Measurements from ENCODE around the gene EVX2.

Gene EVX2

GRCh38 chr2:176122052-176122682, 38.4 kb upstream of the EVX2 start:
- DNase-seq, result no peak

DNA sequence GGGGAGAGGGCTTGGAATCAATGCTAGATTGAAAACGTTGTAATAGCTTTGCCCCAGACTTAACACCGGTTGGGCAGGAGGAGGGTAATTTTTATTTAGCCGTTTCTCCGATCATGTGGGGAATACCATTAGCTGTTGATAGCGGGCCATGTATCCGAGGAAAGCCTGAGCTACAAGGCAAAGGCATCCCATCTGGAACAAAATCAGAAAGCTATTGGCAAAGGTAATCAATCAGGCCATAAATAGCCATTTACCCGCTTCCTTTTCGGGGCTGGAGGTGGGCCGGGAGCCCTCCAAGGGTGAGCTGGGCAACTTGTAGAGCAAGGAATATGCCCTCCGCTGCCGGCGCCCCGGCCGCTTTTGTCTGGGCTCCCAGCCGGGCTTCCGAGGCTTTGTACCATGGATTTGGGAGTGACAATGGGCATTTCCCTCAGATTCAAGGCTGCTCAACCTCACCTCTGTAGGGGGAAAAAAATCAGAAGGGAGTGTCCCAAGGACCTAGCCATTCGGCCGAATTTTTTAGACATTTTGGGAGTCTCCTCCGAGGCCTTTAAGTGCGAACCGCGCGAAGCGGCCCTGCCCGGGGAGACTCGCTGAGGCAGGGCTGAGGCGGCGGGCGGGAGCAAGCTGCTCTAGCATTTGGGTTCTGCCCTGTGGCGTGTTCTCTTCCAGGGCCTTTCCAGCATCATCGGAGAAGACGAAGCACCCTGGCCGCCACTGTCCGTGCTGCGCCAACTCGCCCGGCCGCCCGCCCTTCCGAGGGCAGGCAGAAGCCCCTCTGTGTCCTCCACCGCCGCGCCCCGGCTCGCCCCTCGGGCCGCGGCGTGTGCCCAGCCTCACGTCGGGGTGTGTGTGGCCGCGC, 37.7 kb upstream of the EVX2 start:
- DNase-seq, result no peak

DNA sequence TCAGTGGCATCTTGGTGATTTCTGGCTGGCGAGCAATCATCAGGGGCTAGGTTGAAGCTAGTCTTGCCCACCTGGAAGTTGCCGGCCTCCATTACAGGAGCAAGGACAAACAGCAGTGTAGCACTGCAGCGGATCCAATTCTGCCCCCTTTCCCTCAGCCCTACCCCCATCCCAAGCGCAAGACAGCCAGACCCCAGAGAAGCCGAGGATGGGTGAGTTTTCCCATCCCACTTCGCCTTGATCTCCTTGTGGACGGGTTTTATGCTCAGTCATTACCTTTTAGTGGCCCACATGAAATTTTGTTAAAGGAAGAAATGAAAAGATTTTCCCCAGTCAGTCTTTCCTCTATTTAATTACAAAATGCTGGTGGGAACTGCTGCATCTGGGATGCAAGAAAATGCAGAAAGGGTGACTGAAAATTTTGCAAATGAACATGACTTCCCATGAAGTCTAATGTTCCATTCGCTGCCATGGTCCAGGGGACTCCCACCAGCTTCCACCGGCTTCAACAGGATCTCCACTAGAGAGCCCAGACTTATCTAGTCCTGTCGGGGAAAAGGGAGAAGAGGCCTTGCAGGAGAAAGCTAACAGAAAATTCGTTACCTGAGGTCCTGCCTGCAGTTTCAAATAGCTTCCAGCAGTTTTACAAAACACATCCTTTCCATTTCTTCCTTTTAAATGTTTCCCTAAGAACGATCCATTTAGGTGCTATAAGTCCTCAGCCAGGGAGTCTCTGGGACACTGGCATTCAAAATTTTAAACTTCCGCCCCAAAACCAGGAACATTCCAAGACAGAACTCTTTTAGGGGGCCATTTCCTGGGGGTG, 36.8 kb upstream of the EVX2 start:
- no peak for DNase-seq

- DNase-seq, result no peak
These were observed 35.0 kb upstream of the EVX2 start for GRCh38 chr2:176118601-176119339.

DNA sequence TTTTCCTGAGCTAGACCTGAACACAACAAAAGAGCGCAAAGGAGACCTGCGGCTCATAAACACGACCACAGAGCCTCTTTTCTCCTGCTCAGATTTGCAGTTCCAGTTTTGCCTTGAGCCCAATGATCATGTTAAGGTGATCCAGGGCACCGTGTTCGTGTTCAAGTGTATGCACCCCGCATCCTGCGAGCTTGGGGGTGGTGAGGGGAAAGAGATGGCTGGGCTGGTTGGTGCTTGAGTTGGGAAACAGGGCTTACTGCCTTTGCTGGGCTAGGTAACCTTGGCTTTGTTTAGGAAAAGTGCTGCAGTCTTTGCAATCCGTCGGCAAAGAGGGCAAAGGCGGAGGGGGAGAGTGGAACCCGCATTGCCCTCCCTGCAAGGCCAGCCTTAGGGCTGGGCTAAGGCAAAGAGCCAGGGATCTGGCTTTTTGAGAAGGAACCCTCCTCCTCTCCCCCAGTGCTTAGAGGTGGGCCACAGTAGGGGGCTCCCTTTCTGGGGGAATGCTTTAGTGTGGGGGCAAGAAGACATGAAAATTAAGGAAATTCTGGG, 34.1 kb upstream of the EVX2 start:
- DNase-seq, result no peak

DNA sequence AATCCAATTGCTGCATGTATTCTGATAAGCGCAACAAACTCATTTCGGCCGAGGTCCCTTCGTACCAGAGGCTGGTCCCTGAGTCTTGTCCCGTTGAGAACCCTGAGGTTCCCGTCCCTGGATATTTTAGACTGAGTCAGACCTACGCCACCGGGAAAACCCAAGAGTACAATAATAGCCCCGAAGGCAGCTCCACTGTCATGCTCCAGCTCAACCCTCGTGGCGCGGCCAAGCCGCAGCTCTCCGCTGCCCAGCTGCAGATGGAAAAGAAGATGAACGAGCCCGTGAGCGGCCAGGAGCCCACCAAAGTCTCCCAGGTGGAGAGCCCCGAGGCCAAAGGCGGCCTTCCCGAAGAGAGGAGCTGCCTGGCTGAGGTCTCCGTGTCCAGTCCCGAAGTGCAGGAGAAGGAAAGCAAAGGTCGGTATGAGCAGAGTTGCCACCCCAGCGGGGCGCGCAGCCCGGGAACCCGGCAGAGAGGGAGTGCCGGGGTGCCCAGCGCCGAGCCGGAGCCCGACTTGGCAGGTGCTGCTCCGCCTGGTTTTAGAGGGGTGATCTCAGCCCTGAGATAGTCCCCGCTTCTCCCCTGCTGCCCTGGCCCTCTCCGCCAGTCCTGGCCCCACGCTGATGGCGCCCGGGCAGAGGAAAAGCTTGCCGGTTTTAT, 33.5 kb upstream of the EVX2 start:
- no peak for DNase-seq

DNA sequence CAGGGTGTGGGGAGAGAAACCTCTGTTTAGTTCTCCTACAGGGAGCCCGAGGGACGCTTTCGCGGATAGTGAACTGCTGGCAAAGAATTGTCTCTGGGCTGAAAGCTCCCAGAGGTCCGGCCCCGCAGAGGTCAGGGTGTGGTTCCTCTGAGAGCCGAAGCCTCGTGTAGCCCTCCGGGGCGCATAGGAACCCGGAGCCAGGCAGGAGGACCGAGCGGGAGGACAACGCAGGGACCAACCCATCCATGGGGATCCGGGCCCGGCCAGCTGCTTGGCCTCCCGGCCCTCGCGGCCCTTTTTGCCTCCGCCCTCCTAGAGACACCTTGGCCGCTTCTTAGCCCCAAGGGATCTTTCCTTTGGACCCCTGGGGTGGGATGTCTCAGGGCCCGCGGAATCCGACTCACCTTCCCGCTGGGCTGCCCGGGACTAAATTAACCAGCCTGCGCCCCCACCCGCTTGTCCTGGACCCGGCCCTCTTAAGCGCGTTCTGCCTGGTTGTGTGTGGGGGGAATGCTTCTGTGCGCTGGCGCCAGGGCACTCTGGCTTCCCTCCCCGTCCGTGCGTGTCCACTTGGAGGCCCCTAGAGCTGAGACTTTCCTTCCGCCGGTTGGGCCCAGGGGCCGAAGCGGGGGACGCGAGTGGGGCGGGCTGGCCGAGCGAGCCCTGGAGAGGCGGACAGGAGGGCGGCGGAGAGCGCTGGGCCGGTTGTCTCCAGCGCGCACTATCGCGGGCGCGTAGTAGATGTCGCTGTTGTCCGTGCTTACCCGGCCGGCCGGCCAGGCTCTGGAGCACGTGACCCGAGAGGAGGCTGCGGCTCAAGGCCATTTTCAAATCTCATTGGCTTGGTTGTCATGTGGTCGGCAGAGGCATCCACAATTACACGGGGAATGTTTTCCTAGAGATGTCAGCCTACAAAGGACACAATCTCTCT, 32.4 kb upstream of the EVX2 start, which contains the start of gene HOXD10:
TSS of gene HOXD10 (plus strand) at position 896 of the 931 bp plus-strand sequence. CDS start 56 bp downstream, outside the sequence.
- DNase-seq, result no peak

GRCh38 chr2:176114930-176115625, 31.3 kb upstream of the EVX2 start:
- no peak for DNase-seq

- no peak for DNase-seq
These were observed 30.6 kb upstream of the EVX2 start for GRCh38 chr2:176114120-176114929.

DNA sequence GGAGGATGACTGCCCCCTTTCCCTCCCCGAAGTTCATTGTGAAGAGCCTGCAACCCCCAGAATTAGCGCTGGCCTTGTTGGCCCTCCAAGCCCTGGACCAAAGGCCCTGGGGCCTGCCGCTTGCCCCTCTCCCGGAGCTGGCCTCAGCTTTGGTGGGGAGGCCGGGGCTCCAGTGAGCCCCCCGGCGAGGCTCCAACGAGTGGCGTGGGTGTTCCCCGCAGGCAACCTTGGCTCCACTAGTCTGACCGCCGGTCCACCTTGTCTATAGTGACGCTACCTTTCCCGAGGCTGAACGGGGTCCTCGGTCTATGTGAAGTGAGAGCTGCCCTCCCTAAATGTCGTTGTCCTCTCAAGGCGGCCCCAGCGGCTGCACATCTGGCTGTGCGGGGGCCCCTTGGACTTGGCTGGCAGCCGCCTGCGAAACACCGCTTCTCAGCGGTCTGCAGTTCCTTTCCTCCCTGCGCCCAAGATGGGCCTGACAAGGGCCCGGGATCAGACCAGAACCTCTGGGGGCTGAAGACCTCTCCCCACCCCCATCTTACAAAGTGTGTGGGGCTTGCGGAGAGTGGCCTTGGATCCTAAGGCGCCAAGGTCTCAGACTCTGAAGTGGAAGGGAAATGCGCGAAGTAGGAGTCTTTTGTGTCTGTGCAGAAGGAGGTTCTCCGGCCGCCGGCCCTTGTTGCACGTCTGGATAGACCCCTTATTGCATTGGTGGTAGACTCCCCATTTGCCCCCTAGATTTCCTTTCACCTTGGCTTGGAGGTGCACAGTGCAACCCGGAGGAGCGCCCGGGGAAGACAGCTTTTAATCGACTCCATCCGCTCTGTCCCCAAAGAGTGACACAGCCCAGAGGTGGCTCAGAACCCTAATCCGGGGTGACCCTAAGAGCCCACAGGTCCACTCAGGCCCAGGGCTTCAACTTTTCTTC, 28.9 kb upstream of the EVX2 start:
- no peak for DNase-seq

DNA sequence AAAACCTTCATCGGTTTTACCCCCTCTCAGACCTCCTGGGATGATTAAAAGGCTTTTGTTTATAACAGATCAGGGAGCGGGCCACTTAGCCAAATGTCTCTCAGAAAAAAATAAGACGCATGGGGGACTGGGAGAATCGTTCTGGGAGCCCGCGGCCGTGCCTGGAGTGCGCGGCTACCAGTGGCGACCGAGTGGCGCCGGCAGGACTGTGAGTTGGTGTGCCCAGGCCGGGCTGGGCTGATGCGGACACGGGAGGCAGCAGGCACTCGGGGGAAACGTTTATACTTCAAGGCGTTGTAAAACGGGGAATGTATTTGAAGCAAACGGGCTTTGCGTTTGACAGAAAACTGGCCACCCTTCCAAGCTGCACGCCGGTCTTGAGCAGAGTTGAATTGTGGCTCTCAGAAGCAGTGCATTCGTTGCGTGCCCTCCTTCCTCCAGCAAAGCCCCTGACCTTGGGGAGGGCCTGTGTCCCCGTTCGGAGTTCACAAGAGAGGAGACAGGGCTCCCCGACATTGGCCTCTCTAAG, 28.1 kb upstream of the EVX2 start:
- DNase-seq, result no peak

GRCh38 chr2:176111309-176111663, 27.5 kb upstream of the EVX2 start:
- DNase-seq, result peak; percentile 39

- no peak for DNase-seq
These were observed 26.9 kb upstream of the EVX2 start for GRCh38 chr2:176110415-176111308.

- no peak for DNase-seq
These were observed 26.2 kb upstream of the EVX2 start for GRCh38 chr2:176109946-176110345.

DNA sequence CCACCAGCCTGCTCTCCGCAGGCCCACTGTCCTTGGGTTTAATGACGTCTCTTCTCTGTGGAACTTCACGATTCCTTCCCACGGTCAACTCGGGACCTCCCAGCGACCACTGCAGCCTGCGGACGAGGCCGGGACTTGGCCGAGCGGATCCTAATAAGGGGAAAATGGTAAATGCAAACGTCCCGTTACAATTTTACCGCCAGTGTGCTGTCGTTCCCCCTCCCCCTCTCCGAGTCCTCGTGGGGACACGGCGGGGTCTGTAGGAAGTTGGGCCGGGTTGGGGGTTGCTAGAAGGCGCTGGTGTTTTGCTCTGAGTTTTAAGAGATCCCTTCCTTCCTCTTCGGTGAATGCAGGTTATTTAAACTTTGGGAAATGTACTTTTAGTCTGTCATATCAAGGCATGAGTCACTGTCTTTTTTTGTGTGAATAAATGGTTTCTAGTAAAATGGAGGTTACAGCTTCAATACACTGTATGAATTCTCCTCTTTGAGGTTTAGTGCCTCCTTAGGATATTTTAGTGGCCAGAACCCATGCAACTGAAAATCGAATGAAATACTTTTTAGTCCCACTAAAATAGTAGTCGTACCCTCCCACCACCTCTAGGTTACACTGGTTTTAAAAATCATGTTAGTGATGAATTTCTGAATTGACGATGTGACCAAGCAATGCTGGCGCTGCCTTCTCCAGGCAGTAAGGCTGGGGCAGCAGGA, 25.6 kb upstream of the EVX2 start:
- no peak for DNase-seq

DNA sequence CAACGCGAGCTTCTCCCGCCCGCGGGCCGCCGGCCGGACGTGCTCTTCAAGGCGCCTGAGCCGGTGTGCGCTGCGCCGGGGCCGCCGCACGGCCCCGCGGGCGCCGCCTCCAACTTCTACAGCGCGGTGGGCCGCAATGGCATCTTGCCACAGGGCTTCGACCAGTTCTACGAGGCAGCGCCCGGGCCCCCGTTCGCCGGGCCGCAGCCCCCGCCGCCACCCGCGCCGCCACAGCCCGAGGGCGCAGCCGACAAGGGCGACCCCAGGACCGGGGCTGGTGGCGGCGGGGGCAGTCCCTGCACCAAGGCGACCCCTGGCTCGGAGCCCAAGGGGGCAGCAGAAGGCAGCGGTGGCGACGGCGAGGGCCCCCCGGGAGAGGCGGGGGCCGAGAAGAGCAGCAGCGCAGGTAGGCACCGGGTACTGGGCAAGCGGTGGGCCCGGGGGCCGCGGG, 24.0 kb upstream of the EVX2 start:
- DNase-seq, result no peak
